SK-N-SH (cell line): ENCODE data around the gene BORCS5.

ENCODE experiments used
- EP300 ChIP-seq, 2 experiments: IDR thresholded peaks; 2 replicates each; pipeline versions ENCODE4 v1.4.0 to v1.6.1; 2012; ENCODE audit warnings: borderline replicate concordance in 1 of 2, low read depth in 1 of 2, low read length in 1 of 2
- JUND ChIP-seq: IDR thresholded peaks from 2 replicates; pipeline ENCODE4 v1.4.0; 2012
- MXI1 ChIP-seq: IDR thresholded peaks from 2 replicates; pipeline ENCODE4 v1.6.1; 2012; ENCODE audit warnings: mild to moderate bottlenecking, low read depth, low read length, improper control_type of control experiment
- POLR2AphosphoS5 ChIP-seq: IDR thresholded peaks from 2 replicates; pipeline ENCODE4 v1.6.1; 2012; ENCODE audit warnings: low read depth, low read length
- SMC3 ChIP-seq: IDR thresholded peaks from 2 replicates; pipeline ENCODE4 v1.6.1; 2012; ENCODE audit warnings: low read depth, low read length, improper control_type of control experiment
- TAF1 ChIP-seq: IDR thresholded peaks from 2 replicates; pipeline ENCODE4 v1.6.1; 2012; ENCODE audit warnings: low read depth, mild to moderate bottlenecking, low read length, moderate library complexity, borderline replicate concordance
- USF2 ChIP-seq: fragments of 150-350 bp; IDR thresholded peaks from 2 replicates; pipeline ENCODE4 v1.6.1; 2017; ENCODE audit warnings: antibody characterized with exemption, low read length, low read depth, borderline replicate concordance
- YY1 ChIP-seq: IDR thresholded peaks from 2 replicates; pipeline ENCODE4 v1.4.0; 2012; ENCODE audit warnings: low read depth, mild to moderate bottlenecking
- ZBTB33 ChIP-seq: IDR thresholded peaks from 2 replicates; pipeline ENCODE4 v1.4.0; 2012; ENCODE audit warnings: low read depth, borderline replicate concordance
- TF ChIP-seq, protein P1 (sequence below): fragments of 200-600 bp; sonication (generic); IDR thresholded peaks from 2 replicates; pipeline ENCODE4 v1.6.1; 2017; ENCODE audit warnings: antibody characterized with exemption, mild to moderate bottlenecking, moderate library complexity

- TF ChIP-seq TAF1 (no peak), SMC3 (no peak), USF2 (no peak), MXI1 (no peak), POLR2AphosphoS5 (no peak), EP300 (IDR thresholded peaks at IDR 0.05; ENCODE audit: borderline replicate concordance in 1 of 2, low read depth in 1 of 2, low read length in 1 of 2) (no peak), ZBTB33 (no peak), YY1 (no peak), JUND (no peak)
- TF ChIP-seq, protein P1, sequence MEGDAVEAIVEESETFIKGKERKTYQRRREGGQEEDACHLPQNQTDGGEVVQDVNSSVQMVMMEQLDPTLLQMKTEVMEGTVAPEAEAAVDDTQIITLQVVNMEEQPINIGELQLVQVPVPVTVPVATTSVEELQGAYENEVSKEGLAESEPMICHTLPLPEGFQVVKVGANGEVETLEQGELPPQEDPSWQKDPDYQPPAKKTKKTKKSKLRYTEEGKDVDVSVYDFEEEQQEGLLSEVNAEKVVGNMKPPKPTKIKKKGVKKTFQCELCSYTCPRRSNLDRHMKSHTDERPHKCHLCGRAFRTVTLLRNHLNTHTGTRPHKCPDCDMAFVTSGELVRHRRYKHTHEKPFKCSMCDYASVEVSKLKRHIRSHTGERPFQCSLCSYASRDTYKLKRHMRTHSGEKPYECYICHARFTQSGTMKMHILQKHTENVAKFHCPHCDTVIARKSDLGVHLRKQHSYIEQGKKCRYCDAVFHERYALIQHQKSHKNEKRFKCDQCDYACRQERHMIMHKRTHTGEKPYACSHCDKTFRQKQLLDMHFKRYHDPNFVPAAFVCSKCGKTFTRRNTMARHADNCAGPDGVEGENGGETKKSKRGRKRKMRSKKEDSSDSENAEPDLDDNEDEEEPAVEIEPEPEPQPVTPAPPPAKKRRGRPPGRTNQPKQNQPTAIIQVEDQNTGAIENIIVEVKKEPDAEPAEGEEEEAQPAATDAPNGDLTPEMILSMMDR, result no peak
Observed at GRCh38 chr12:12446786-12447185, 89.9 kb downstream of the BORCS5 start.
